Uterine smooth muscle cell (primary cell): ENCODE results near the gene PCDHA10. TPM values are rescaled to one million over a fixed set of nuclear protein-coding genes. Genes with fewer than 3 reads are reported as not detected.

Experiments
- total RNA-seq: library from RNA; depleted of rRNA; stranded (reverse); fragments of >200 nt; gene quantifications from 2 replicates; pipeline ENCODE4 v1.2.3, GENCODE V29; 2014

PCDHA10 gene, protein sequence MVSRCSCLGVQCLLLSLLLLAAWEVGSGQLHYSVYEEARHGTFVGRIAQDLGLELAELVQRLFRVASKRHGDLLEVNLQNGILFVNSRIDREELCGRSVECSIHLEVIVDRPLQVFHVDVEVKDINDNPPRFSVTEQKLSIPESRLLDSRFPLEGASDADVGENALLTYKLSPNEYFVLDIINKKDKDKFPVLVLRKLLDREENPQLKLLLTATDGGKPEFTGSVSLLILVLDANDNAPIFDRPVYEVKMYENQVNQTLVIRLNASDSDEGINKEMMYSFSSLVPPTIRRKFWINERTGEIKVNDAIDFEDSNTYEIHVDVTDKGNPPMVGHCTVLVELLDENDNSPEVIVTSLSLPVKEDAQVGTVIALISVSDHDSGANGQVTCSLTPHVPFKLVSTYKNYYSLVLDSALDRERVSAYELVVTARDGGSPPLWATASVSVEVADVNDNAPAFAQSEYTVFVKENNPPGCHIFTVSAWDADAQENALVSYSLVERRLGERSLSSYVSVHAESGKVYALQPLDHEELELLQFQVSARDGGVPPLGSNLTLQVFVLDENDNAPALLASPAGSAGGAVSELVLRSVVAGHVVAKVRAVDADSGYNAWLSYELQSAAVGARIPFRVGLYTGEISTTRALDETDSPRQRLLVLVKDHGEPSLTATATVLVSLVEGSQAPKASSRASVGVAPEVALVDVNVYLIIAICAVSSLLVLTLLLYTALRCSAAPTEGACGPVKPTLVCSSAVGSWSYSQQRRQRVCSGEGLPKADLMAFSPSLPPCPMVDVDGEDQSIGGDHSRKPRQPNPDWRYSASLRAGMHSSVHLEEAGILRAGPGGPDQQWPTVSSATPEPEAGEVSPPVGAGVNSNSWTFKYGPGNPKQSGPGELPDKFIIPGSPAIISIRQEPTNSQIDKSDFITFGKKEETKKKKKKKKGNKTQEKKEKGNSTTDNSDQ
- 0.33 and 0.37 TPM in 2 replicates for total RNA-seq

DNA sequence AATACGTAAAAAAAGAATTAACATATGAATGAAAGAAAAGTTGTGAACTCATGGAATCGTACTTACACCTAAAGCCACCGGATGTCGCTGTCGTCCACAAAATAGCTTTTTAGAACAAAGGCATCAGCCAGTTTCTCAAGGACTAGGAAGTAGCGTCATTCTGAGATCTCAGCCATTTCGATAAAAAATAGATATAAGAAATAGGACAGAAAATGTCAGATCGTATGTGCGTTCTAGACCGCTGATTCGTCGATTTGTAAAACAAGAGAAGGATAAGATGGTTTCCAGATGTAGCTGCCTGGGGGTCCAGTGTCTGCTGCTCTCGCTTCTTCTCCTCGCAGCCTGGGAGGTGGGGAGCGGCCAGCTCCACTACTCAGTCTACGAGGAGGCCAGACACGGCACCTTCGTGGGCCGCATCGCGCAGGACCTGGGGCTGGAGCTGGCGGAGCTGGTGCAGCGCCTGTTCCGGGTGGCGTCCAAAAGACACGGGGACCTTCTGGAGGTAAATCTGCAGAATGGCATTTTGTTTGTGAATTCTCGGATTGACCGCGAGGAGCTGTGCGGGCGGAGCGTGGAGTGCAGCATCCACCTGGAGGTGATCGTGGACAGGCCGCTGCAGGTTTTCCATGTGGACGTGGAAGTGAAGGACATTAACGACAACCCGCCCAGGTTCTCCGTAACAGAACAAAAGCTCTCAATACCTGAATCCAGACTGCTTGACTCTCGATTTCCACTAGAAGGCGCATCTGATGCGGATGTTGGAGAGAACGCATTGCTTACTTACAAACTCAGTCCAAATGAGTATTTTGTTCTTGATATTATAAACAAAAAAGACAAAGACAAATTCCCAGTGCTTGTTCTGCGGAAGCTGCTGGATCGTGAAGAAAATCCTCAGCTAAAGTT, at the start of gene PCDHA10:
PCDHA10 (plus strand) TSS at position 126 of the 903 bp plus-strand sequence; CDS start at position 278, 152 bp downstream.

DNA sequence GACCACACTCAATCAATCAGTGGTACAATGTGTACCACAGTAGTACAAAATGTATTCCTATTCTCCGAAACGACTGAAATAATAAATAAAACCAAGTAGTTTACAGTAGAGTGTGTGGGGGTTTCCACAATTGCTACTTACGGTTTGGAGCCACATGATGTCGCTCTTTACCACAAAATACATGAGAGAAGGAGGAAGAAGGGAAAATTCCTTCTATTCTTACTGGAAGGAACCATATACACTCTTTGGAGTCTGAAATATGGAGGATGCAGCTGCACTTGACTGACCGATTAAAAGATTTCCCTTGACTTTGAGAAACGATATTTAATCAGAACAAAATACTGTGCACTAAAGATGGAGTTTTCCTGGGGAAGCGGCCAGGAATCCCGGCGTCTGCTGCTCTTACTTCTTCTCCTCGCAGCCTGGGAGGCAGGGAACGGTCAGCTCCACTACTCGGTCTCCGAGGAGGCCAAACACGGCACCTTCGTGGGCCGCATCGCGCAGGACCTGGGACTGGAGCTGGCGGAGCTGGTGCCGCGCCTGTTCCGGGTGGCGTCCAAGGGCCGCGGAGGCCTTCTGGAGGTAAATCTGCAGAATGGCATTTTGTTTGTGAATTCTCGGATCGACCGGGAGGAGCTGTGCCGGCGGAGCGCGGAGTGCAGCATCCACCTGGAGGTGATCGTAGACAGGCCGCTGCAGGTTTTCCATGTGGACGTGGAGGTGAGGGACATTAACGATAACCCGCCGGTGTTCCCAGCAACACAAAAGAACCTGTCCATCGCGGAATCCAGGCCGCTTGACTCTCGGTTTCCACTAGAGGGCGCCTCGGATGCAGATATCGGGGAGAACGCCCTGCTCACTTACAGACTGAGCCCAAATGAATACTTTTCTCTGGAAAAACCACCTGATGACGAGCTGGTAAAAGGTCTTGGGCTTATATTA, 48.6 kb upstream of the PCDHA10 start, which contains the start of gene PCDHA4:
PCDHA4 (plus strand) TSS at position 235 of the 942 bp plus-strand sequence.

DNA sequence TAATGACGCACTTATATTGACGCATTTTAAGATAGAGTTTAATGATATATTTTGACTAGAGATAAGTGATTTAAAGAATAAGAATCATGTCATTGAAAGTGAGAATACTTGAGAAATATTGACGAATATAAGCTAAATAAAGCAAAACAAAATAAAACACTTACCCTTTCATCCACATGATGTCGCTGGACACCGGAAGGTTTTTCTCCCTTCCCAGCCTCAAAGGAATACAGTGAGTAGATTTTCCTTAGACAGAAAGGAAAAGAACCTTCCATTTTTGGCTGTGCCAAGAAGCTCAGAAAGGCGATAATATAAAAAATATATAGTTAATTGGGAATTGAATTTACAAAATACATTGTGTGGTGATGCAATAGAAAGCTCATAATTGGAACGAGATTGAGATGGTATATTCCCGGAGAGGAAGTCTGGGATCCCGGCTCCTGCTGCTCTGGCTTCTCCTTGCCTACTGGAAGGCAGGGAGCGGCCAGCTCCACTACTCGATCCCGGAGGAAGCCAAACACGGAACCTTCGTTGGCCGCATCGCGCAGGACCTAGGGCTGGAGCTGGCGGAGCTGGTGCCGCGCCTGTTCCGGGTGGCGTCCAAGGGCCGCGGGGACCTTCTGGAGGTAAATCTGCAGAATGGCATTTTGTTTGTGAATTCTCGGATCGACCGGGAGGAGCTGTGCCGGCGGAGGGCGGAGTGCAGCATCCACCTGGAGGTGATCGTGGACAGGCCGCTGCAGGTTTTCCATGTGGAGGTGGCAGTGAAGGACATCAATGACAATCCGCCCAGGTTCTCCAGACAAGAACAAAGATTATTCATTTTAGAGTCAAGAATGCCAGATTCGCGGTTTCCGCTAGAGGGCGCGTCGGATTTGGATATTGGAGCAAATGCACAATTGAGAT, 34.1 kb upstream of the PCDHA10 start, which contains the start of gene PCDHA5:
PCDHA5 (plus strand) TSS at position 239 of the 906 bp plus-strand sequence.

DNA sequence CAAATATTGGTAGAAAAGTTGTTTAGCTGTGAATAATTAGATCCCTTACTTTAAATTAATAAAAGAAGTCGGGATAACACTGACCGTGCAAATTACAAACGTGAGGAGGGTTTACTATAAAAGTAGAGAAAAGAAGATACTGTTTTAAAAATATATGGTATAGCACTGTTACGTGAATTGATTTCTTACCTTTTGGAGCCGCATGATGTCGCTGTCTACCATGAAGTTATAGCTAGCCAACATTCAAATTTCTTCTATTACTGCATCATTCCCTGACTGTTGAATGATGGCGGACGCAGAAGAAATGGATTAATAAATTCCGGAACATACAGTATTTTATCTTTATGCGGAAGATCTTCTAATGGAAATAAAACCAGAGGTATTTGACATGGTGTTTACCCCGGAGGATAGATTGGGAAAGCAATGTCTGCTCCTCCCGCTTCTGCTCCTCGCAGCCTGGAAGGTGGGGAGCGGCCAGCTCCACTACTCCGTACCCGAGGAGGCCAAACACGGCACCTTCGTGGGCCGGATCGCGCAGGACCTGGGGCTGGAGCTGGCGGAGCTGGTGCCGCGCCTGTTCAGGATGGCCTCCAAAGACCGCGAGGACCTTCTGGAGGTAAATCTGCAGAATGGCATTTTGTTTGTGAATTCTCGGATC, 27.9 kb upstream of the PCDHA10 start, which contains the start of gene PCDHA6:
PCDHA6 (plus strand) TSS at position 257 of the 658 bp plus-strand sequence; CDS start at position 389, 132 bp downstream.

DNA sequence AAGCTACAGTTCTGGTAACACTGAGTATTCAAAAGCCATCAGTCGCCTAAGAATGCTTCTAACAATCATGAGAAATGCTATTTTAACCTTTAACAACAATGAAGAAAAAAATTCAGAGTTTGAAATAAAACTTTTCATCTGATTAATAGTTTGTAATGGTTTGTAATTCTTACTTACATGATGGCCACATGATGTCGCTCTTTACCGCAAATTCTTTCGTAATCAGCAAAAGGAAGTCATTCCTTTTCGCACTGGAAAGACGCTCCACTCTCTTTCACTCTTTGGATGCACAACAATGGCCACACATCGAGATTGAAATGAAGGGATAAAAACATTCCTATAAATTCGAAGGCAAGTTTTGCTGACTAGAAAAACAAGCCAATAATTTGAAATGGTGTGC, 21.7 kb upstream of the PCDHA10 start, which contains the start of gene PCDHA7:
PCDHA7 (plus strand) TSS at position 277 of the 400 bp plus-strand sequence; CDS start at position 392, 115 bp downstream.

DNA sequence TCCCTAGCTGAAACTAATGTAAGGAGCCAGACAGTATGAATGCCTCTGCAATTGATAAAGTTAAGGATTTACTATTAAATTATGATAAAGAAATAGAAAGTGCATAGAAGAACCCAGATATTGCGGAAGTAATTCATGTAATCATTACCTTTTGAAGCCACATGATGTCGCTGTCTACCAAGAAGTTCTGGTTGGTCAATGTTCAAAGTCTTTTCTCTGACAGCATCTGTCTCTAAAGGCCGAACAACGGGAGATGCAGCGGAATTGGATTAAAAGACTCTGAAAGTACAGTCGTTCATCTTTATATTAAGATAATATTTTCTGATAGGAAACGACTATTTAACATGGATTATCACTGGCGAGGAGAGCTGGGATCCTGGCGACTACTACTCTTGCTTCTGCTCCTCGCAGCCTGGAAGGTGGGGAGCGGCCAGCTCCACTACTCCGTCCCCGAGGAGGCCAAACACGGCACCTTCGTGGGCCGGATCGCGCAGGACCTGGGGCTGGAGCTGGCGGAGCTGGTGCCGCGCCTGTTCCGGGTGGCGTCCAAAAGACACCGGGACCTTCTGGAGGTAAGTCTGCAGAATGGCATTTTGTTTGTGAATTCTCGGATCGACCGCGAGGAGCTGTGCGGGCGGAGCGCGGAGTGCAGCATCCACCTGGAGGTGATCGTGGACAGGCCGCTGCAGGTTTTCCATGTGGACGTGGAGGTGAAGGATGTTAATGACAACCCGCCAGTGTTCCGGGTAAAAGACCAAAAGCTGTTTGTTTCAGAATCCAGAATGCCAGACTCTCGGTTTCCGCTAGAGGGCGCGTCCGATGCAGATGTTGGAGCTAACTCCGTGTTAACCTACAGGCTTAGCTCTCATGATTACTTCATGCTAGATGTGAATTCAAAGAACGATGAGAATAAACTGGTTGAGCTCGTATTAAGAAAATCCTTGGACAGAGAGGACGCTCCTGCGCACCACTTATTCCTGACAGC, 14.4 kb upstream of the PCDHA10 start, which contains the start of gene PCDHA8:
PCDHA8 (plus strand) TSS at position 210 of the 985 bp plus-strand sequence; CDS start at position 345, 135 bp downstream.

DNA sequence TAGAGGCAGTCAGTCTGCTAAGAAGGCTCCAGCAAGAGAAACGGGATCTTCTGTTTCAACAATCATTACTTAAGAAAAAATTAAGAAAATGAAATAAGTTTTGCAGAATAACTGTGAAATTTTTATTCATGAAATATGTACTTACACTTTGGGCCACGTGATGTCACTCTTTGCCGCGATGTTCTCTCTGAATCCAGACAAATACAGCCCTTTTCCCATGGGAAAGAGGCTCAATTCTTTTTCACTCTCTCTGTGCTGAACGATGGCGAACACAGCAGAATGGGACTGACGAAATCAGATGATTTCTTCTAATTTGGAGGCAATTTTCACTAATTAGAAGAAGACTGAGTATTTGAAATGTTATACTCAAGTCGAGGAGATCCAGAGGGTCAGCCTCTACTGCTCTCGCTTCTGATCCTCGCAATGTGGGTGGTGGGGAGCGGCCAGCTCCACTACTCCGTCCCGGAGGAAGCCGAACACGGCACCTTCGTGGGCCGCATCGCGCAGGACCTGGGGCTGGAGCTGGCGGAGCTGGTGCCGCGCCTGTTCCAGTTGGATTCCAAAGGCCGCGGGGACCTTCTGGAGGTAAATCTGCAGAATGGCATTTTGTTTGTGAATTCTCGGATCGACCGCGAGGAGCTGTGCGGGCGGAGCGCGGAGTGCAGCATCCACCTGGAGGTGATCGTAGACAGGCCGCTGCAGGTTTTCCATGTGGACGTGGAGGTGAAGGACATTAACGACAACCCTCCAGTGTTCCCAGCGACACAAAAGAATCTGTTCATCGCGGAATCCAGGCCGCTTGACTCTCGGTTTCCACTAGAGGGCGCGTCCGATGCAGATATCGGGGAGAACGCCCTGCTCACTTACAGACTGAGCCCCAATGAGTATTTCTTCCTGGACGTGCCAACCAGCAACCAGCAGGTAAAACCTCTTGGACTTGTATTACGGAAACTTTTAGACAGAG, 7.3 kb upstream of the PCDHA10 start, which contains the start of gene PCDHA9:
PCDHA9 (plus strand) TSS at position 244 of the 964 bp plus-strand sequence; CDS start at position 358, 114 bp downstream.

DNA sequence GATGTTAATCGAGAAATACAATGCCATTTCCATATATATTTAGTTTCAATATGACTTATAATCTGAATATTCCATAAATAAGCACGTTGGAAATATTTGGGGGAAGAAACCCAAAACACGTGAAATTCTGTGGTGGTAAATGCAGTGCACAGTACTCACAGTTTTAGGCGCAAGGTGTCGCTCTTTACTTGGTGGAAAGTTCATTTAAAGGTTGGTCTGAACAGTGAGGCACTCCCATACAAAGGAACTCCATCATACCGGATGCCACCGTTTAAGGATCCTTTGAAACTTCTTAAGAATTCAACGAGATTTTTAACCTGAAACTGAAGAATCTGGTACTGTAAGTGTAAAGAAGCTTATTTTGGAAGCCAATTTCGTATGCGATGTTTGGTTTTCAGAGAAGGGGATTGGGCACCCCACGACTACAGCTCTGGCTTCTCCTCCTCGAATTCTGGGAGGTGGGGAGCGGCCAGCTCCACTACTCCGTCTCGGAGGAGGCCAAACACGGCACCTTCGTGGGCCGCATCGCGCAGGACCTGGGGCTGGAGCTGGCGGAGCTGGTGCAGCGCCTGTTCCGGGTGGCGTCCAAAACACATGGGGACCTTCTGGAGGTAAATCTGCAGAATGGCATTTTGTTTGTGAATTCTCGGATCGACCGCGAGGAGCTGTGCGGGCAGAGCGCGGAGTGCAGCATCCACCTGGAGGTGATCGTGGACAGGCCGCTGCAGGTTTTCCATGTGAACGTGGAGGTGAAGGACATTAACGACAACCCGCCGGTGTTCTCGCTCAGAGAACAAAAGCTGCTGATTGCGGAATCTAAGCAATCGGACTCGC, 13.2 kb downstream of the PCDHA10 start, which contains the start of gene PCDHA11:
PCDHA11 (plus strand) TSS at position 237 of the 834 bp plus-strand sequence; CDS start at position 384, 147 bp downstream.

DNA sequence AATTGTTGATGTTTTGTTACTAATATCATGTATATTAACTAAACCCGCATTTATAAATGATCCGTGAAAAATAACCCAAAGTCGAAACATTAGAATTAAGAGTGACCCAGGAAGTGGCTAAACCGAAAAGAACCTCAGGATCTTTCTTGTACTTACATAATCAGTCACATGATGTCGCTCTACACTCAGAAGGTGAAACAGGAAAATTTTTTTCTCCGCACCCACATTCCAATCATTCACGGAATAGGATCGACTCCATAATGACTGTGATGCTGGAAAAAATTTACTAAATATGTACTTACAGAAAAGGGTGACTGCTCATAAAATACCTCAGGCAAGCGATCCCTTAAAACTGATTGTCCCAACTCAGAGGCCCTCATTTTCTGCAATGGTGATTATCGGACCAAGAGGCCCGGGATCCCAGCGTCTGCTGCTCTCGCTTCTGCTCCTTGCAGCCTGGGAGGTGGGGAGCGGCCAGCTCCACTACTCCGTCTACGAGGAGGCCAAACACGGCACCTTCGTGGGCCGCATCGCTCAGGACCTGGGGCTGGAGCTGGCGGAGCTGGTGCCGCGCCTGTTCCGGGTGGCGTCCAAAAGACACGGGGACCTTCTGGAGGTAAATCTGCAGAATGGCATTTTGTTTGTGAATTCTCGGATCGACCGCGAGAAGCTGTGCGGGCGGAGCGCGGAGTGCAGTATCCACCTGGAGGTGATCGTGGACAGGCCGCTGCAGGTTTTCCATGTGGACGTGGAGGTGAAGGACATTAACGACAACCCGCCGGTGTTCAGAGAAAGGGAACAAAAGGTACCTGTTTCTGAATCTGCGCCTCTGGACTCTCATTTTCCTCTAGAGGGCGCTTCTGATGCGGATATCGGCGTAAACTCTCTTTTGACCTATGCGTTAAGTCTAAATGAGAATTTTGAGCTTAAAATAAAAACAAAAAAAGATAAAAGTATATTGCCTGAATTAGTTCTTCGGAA, 19.7 kb downstream of the PCDHA10 start, which contains the start of gene PCDHA12:
PCDHA12 (plus strand) TSS at position 224 of the 981 bp plus-strand sequence; CDS start at position 389, 165 bp downstream.

DNA sequence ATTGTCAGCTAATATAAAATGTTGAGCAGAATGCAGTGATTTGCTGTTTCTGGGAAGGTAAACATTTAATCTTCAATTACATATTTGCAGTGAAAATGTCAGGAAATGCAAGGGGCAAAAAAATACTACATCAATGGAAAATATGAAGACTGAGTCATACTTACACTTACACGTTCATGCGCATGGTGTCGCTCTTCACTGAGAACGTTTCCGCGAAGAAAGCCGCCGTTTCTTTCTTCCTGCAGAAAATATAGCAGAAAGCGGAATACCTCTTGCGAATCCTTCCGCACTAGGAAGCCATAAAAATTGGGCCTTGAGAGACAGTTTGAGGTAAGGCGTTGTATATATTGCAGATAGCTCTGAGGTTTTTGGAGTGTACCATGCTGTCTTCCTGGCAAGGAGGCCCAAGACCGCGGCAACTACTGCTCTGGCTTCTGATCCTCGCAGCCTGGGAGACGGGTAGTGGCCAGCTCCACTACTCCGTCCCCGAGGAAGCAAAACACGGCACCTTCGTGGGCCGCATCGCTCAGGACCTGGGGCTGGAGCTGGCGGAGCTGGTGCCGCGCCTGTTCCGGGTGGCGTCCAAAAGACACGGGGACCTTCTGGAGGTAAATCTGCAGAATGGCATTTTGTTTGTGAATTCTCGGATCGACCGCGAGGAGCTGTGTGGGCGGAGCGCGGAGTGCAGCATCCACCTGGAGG, 26.3 kb downstream of the PCDHA10 start, which contains the start of gene PCDHA13:
PCDHA13 (plus strand) TSS at position 236 of the 702 bp plus-strand sequence; CDS start at position 381, 145 bp downstream.

